Trophoblast cell (in vitro differentiated cells and primary cell): ENCODE results near the gene DEDD2.

Source experiments
- DNase-seq, 2 donors: peaks; one replicate each; pipeline ENCODE4 v3.0.0-alpha.2; 2016
- H2AFZ ChIP-seq: 2 replicates; pipeline ENCODE4 v1.6.1; 2013; ENCODE audit warnings: low read length, moderate library complexity, mild to moderate bottlenecking; ENCODE audit not compliant: insufficient read depth, poor library complexity
- H2AK5ac ChIP-seq: 2 replicates; pipeline ENCODE4 v1.6.1; 2013; ENCODE audit warnings: mild to moderate bottlenecking, low read length
- H2BK120ac ChIP-seq: 2 replicates; pipeline ENCODE4 v1.6.1; 2013; ENCODE audit warnings: low read length, mild to moderate bottlenecking, moderate library complexity; ENCODE audit not compliant: insufficient read depth, poor library complexity
- H2BK12ac ChIP-seq: 2 replicates; pipeline ENCODE4 v1.6.1; 2013; ENCODE audit warnings: mild to moderate bottlenecking, low read length, moderate library complexity
- H2BK5ac ChIP-seq: 2 replicates; pipeline ENCODE4 v1.6.1; 2013; ENCODE audit warnings: low read length, low read depth, moderate library complexity, mild to moderate bottlenecking; ENCODE audit not compliant: poor library complexity
- H3K14ac ChIP-seq: 2 replicates; pipeline ENCODE4 v1.6.1; 2013; ENCODE audit warnings: mild to moderate bottlenecking, low read length
- H3K18ac ChIP-seq: 2 replicates; pipeline ENCODE4 v1.6.1; 2013; ENCODE audit warnings: mild to moderate bottlenecking, low read length
- H3K23ac ChIP-seq: 2 replicates; pipeline ENCODE4 v1.6.1; 2013; ENCODE audit warnings: low read length
- H3K27ac ChIP-seq: 2 replicates; pipeline ENCODE4 v1.5.1; 2013; ENCODE audit warnings: low read depth, mild to moderate bottlenecking, inconsistent platforms, low read length, moderate library complexity
- H3K27me3 ChIP-seq: 2 replicates; pipeline ENCODE4 v1.6.1; 2013; ENCODE audit warnings: inconsistent platforms, mild to moderate bottlenecking, low read length, moderate library complexity; ENCODE audit not compliant: insufficient read depth
- H3K36me3 ChIP-seq, 2 experiments: 1 replicate in 1 of 2; 2 replicates in 1 of 2; pipeline ENCODE4 v1.6.1; 2013; ENCODE audit warnings: low read length in 2 of 2, mild to moderate bottlenecking in 2 of 2, moderate library complexity in 1 of 2; ENCODE audit not compliant: insufficient read depth in 2 of 2, control insufficient read depth in 1 of 2
- H3K4ac ChIP-seq: 2 replicates; pipeline ENCODE4 v1.6.1; 2013; ENCODE audit warnings: low read depth, mild to moderate bottlenecking, low read length, moderate library complexity
- H3K4me1 ChIP-seq, 2 experiments: 1 replicate in 1 of 2; 2 replicates in 1 of 2; pipeline ENCODE4 v1.6.1; 2013; ENCODE audit warnings: low read length in 2 of 2, mild to moderate bottlenecking in 2 of 2, moderate library complexity in 1 of 2; ENCODE audit not compliant: insufficient read depth in 2 of 2, control insufficient read depth in 1 of 2
- H3K4me2 ChIP-seq: 2 replicates; pipeline ENCODE4 v1.6.1; 2013; ENCODE audit warnings: inconsistent platforms, mild to moderate bottlenecking, low read length, moderate library complexity
- H3K4me3 ChIP-seq: 2 replicates; pipeline ENCODE4 v1.5.1; 2013; ENCODE audit warnings: mild to moderate bottlenecking, low read depth, low read length, inconsistent platforms
- H3K79me1 ChIP-seq: one replicate; pipeline ENCODE4 v1.6.1; 2013; ENCODE audit warnings: low read length
- H3K79me2 ChIP-seq: 2 replicates; pipeline ENCODE4 v1.6.1; 2013; ENCODE audit warnings: low read length, mild to moderate bottlenecking; ENCODE audit not compliant: control insufficient read depth, insufficient read depth, poor library complexity
- H3K9ac ChIP-seq: 2 replicates; pipeline ENCODE4 v1.6.1; 2013; ENCODE audit warnings: mild to moderate bottlenecking, low read length
- H3K9me3 ChIP-seq: 2 replicates; pipeline ENCODE4 v1.6.1; 2013; ENCODE audit warnings: low read depth, mild to moderate bottlenecking, control low read depth, inconsistent platforms, low read length; ENCODE audit not compliant: insufficient read depth
- H4K12ac ChIP-seq: 2 replicates; pipeline ENCODE4 v1.6.1; 2013; ENCODE audit warnings: low read depth, mild to moderate bottlenecking, low read length, moderate library complexity
- H4K8ac ChIP-seq: 2 replicates; pipeline ENCODE4 v1.6.1; 2013; ENCODE audit warnings: low read depth, mild to moderate bottlenecking, low read length, moderate library complexity
- H4K91ac ChIP-seq: one replicate; pipeline ENCODE4 v1.6.1; 2013; ENCODE audit warnings: low read depth, mild to moderate bottlenecking, low read length, moderate library complexity
- WGBS: extraction: QIAGEN DNeasy Blood & Tissue Kit; methylation state at CpG from one replicate; pipeline ENCODE4 v1.1.7; 2013; ENCODE audit warnings: missing lambda C conversion rate; ENCODE audit not compliant: insufficient read length, insufficient coverage; ENCODE audit errors: extremely low coverage; 5-methylcytosine and 5-hydroxymethylcytosine counted together

Gene DEDD2

GRCh38 chr19:42232435-42232834, 15.0 kb upstream of the DEDD2 start:
- no peak overlapping the region for H3K4ac ChIP-seq
- H3K23ac ChIP-seq: no peak overlapping the region
- no peak overlapping the region for H2BK120ac ChIP-seq
- no peak overlapping the region for H4K91ac ChIP-seq
- no peak overlapping the region for H2AFZ ChIP-seq
- no peak overlapping the region for H3K4me2 ChIP-seq
- H2AK5ac ChIP-seq: no peak overlapping the region
- H3K79me1 ChIP-seq: no peaks in the 10 kb centered on the region
- no peak overlapping the region for H4K12ac ChIP-seq
- no peak overlapping the region for H3K27ac ChIP-seq
- H3K9me3 ChIP-seq: peaks cover 2% of the 10 kb centered on the region
- H3K79me2 ChIP-seq: no peaks in the 10 kb centered on the region
- no peak overlapping the region for H3K18ac ChIP-seq
- H3K4me3 ChIP-seq: no peak overlapping the region
- no CpG with 5 or more reads among the region's 10 CpGs for WGBS
- no peak overlapping the region for H2BK5ac ChIP-seq
- H3K4me1 ChIP-seq: no peaks in the 10 kb centered on the region
- H3K14ac ChIP-seq: no peak overlapping the region
- DNase-seq: no peak
- peaks cover 72 to 80% of the 10 kb centered on the region in 2 experiments for H3K36me3 ChIP-seq
- H2BK12ac ChIP-seq: no peak overlapping the region
- H3K9ac ChIP-seq: no peak overlapping the region
- H4K8ac ChIP-seq: no peak overlapping the region
- H3K27me3 ChIP-seq: no peaks in the 10 kb centered on the region

DNA sequence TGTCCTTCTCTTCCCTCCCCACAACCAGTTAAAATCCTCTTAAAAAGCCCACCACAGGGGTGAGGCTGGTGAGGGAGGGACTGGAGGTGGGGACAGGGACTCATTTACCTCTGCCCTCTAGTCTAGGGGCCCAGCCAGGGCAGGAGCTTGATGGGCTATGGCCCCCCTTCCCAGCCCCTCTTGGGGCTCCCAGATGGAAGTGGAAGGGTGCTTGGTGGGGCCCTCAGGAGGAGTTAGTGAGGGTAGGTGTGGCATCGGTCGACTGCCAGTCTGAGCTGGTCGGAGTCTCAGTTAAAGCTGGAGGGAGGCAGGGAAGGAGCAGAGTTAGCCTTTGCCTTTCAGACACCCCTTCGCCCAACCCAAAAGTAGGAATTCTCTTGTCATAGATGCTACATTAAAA, 13.1 kb upstream of the DEDD2 start:
- Histone ChIP-seq H3K79me1 (no peaks in the 10 kb centered on the region), H3K27me3 (no peaks in the 10 kb centered on the region), H3K9ac (no peak overlapping the region), H3K4me1 (no peaks in the 10 kb centered on the region), H3K9me3 (peaks cover 2% of the 10 kb centered on the region), H2AFZ (no peak overlapping the region), H3K18ac (no peak overlapping the region), H2BK120ac (no peak overlapping the region), H4K91ac (no peak overlapping the region), H3K23ac (no peak overlapping the region), H4K8ac (no peak overlapping the region), H3K79me2 (no peaks in the 10 kb centered on the region), H3K4me3 (no peak overlapping the region), H3K36me3 (peaks cover 72 to 83% of the 10 kb centered on the region in 2 experiments), H2BK12ac (no peak overlapping the region), H3K4ac (no peak overlapping the region), H4K12ac (no peak overlapping the region), H2BK5ac (no peak overlapping the region), H3K27ac (no peak overlapping the region), H2AK5ac (no peak overlapping the region), H3K14ac (no peak overlapping the region), H3K4me2 (no peak overlapping the region)
- no peak for DNase-seq
- no CpG with 5 or more reads among the region's 4 CpGs for WGBS

DNA sequence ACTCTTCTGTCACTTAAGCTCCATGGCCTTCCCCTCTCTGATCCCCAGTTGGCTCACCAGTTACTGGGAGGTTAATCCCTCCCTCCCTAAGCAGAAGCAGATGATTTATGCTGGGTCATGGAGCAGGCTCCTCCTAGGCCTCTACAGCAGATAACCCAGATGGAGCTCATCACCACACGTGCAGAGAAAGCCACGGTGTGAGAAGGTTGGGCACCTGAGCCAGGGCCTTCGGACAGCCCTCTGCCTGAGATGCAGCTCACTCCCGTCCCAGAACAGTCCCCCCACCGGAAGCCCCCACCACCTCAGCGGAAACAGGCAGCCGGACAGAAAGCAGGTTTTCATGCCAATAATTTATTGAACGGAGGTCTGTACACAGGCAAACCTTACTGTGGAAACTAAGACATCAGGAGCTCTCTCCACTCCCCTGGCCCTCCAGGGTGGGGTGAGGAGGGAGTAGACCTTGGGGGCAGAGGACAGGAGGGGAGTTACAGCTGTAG, 12.4 kb upstream of the DEDD2 start:
- Histone ChIP-seq H2AK5ac (no peak overlapping the region), H3K4me1 (no peaks in the 10 kb centered on the region), H3K36me3 (peaks cover 72 to 83% of the 10 kb centered on the region in 2 experiments), H3K4ac (no peak overlapping the region), H2BK12ac (no peak overlapping the region), H3K9ac (no peak overlapping the region), H3K27ac (no peak overlapping the region), H3K18ac (no peak overlapping the region), H3K79me1 (no peaks in the 10 kb centered on the region), H4K91ac (no peak overlapping the region), H3K27me3 (no peaks in the 10 kb centered on the region), H2BK120ac (no peak overlapping the region), H3K9me3 (peaks cover 2% of the 10 kb centered on the region), H4K8ac (no peak overlapping the region), H2AFZ (no peak overlapping the region), H3K4me2 (no peak overlapping the region), H4K12ac (no peak overlapping the region), H3K79me2 (no peaks in the 10 kb centered on the region), H3K4me3 (no peak overlapping the region), H3K23ac (no peak overlapping the region), H2BK5ac (no peak overlapping the region), H3K14ac (no peak overlapping the region)
- DNase-seq: no peak
- no CpG with 5 or more reads among the region's 8 CpGs for WGBS

- Histone ChIP-seq H3K14ac (no peak overlapping the region), H4K91ac (no peak overlapping the region), H3K4me2 (no peak overlapping the region), H3K9ac (no peak overlapping the region), H4K8ac (no peak overlapping the region), H2BK120ac (no peak overlapping the region), H3K4me1 (no peaks in the 10 kb centered on the region), H3K27me3 (no peaks in the 10 kb centered on the region), H2BK12ac (no peak overlapping the region), H3K27ac (no peak overlapping the region), H2AFZ (no peak overlapping the region), H3K23ac (no peak overlapping the region), H3K4me3 (no peak overlapping the region), H3K36me3 (peaks cover 74 to 84% of the 10 kb centered on the region in 2 experiments), H2BK5ac (no peak overlapping the region), H3K79me1 (no peaks in the 10 kb centered on the region), H3K18ac (no peak overlapping the region), H4K12ac (no peak overlapping the region), H3K9me3 (peaks cover under 1% of the 10 kb centered on the region), H2AK5ac (no peak overlapping the region), H3K4ac (no peak overlapping the region), H3K79me2 (no peaks in the 10 kb centered on the region)
- no peak for DNase-seq
- no CpG with 5 or more reads among the region's 4 CpGs for WGBS
These were observed 11.9 kb upstream of the DEDD2 start for GRCh38 chr19:42229301-42229854.
